GM12878 (cell line): ENCODE results near the gene C1orf74. TPM values are rescaled to one million over a fixed set of nuclear protein-coding genes. Genes with fewer than 3 reads are reported as not detected.

ENCODE experiments used
- ATAC-seq: fragments of 200-7000 bp; cut with Tn5 transposase; 3 replicates; pipeline ENCODE4 v1.9.1; 2020; ENCODE audit warnings: mild to moderate bottlenecking, moderate library complexity
- BruUV-seq: library from RNA; stranded (reverse); fragments of 400-500 nt; replicated peaks from 2 replicates; lab custom pipeline; 2021; lab: Mats Ljungman, UMichigan
- CTCF ChIA-PET: fragments of 300-600 bp; sonication (Branson Sonifier 250); formaldehyde crosslinking; extraction: SDS; loops from one replicate; lab custom pipeline; 2021; ENCODE audit warnings: inconsistent platforms; lab: Yijun Ruan, JAX
- POLR2A ChIA-PET: fragments of 350-600 bp; formaldehyde crosslinking; extraction: SDS; loops from one replicate; lab custom pipeline; 2021; ENCODE audit warnings: inconsistent platforms; lab: Charles Lee
- RAD21 ChIA-PET: fragments of 300-600 bp; sonication (Branson Sonifier 250); formaldehyde crosslinking; loops from one replicate; lab custom pipeline; 2023; ENCODE audit warnings: antibody characterized with exemption; ENCODE audit not compliant: unreplicated experiment; lab: Charles Lee
- SMC1A ChIA-PET: fragments of 300-600 bp; sonication (Branson Sonifier 250); formaldehyde crosslinking; loops from one replicate; lab custom pipeline; 2023; ENCODE audit not compliant: unreplicated experiment, uncharacterized antibody; lab: Charles Lee
- DNase-seq: peaks from one replicate; pipeline ENCODE4 v3.0.0-alpha.2; 2011; ENCODE audit warnings: low read depth, low spot score
- FAIRE-seq: peaks from 3 replicates; lab custom pipeline; 2011; peaks lifted over from hg19 to GRCh38; lab: Jason Lieb, UNC
- H2AFZ ChIP-seq: 2 replicates; pipeline ENCODE4 v1.6.0; 2011; ENCODE audit warnings: low read depth, low read length, control low read depth; ENCODE audit not compliant: control insufficient read depth
- H3K27ac ChIP-seq: 2 replicates; pipeline ENCODE4 v1.5.1; 2011; ENCODE audit warnings: control low read depth; ENCODE audit not compliant: control insufficient read depth, insufficient read depth
- H3K27me3 ChIP-seq, 2 experiments: replicated peaks in 1 of 2; 2 replicates each; pipeline versions ENCODE4 v1.6.0 to v1.6.1; 2011; ENCODE audit warnings: low read length in 1 of 2; ENCODE audit not compliant: control insufficient read depth in 2 of 2, insufficient read depth in 2 of 2
- H3K36me3 ChIP-seq, 2 experiments: 2 replicates each; pipeline ENCODE4 v1.5.1; 2011; ENCODE audit warnings: low read length in 1 of 2; ENCODE audit not compliant: control insufficient read depth in 2 of 2, insufficient read depth in 2 of 2
- H3K4me1 ChIP-seq: 2 replicates; pipeline ENCODE4 v1.6.1; 2011; ENCODE audit warnings: mild to moderate bottlenecking, low read length, moderate library complexity, mixed read lengths; ENCODE audit not compliant: control insufficient read depth, insufficient read depth
- H3K4me2 ChIP-seq: 2 replicates; pipeline ENCODE4 v1.6.0; 2011; ENCODE audit warnings: control low read depth; ENCODE audit not compliant: control insufficient read depth, insufficient read depth
- H3K4me3 ChIP-seq: fragments of 200-600 bp; sonication (generic); 2 replicates; pipeline ENCODE4 v1.5.1; 2016
- H3K79me2 ChIP-seq: 2 replicates; pipeline ENCODE4 v1.6.0; 2011; ENCODE audit warnings: low read length; ENCODE audit not compliant: control insufficient read depth, insufficient read depth
- H3K9ac ChIP-seq: 2 replicates; pipeline ENCODE4 v1.8.0; 2011; ENCODE audit warnings: low read length, control low read depth, mixed read lengths; ENCODE audit not compliant: control insufficient read depth, insufficient read depth
- H3K9me3 ChIP-seq: replicated peaks from 3 replicates; pipeline ENCODE4 v1.5.1; 2011; ENCODE audit warnings: mild to moderate bottlenecking, low read length; ENCODE audit not compliant: control insufficient read depth, insufficient read depth
- H4K20me1 ChIP-seq: 2 replicates; pipeline ENCODE4 v1.6.0; 2011; ENCODE audit not compliant: control insufficient read depth, insufficient read depth
- CEBPB ChIP-seq, 2 experiments: fragments of 150-350 bp in 1 of 2; IDR thresholded peaks; 2 replicates each; pipeline ENCODE4 v1.6.1; 2012 to 2014; ENCODE audit warnings: low read depth in 2 of 2, low read length in 2 of 2, borderline replicate concordance in 1 of 2, inconsistent platforms in 1 of 2
- CHD2 ChIP-seq: IDR thresholded peaks from 2 replicates; pipeline ENCODE4 v1.6.1; 2011; ENCODE audit warnings: low read depth, low read length, improper control_type of control experiment, borderline replicate concordance
- CUX1 ChIP-seq: IDR thresholded peaks from 2 replicates; pipeline ENCODE4 v1.6.1; 2012; ENCODE audit warnings: improper control_type of control experiment, low read depth, low read length; ENCODE audit not compliant: insufficient replicate concordance
- E2F8 ChIP-seq: fragments of 450-650 bp; IDR thresholded peaks from 2 replicates; pipeline ENCODE4 v1.6.1; 2018; ENCODE audit warnings: mild to moderate bottlenecking, low read depth, moderate library complexity; ENCODE audit not compliant: partially characterized antibody
- ESRRA ChIP-seq: IDR thresholded peaks from 2 replicates; pipeline ENCODE4 v1.6.1; 2012; ENCODE audit warnings: mild to moderate bottlenecking, low read length, improper control_type of control experiment
- IRF3 ChIP-seq: fragments of 450-650 bp; IDR thresholded peaks from 2 replicates; pipeline ENCODE4 v1.6.1; 2014; ENCODE audit warnings: mild to moderate bottlenecking
- MEF2B ChIP-seq: fragments of 450-650 bp; IDR thresholded peaks from 2 replicates; pipeline ENCODE4 v1.6.1; 2018; ENCODE audit warnings: mild to moderate bottlenecking, moderate library complexity; ENCODE audit not compliant: partially characterized antibody, poor library complexity, severe bottlenecking
- MYB ChIP-seq: fragments of 150-350 bp; IDR thresholded peaks from 2 replicates; pipeline ENCODE4 v1.6.1; 2014; ENCODE audit warnings: mild to moderate bottlenecking, low read depth, low read length, borderline replicate concordance
- RELB ChIP-seq: fragments of 450-650 bp; IDR thresholded peaks from 2 replicates; pipeline ENCODE4 v1.6.1; 2017; ENCODE audit warnings: low read depth, mild to moderate bottlenecking, moderate library complexity
- RUNX3 ChIP-seq: IDR thresholded peaks from 2 replicates; pipeline ENCODE4 v1.6.1; 2012; ENCODE audit warnings: low read length, inconsistent platforms
- SIX5 ChIP-seq: IDR thresholded peaks from 2 replicates; pipeline ENCODE4 v1.6.1; 2011; ENCODE audit warnings: mild to moderate bottlenecking, low read depth, low read length, moderate library complexity; ENCODE audit not compliant: severe bottlenecking
- SUPT20H ChIP-seq: IDR thresholded peaks from 2 replicates; pipeline ENCODE4 v1.6.1; 2011; ENCODE audit warnings: low read depth, mild to moderate bottlenecking, low read length, moderate library complexity, borderline replicate concordance; ENCODE audit not compliant: control insufficient read depth
- TARDBP ChIP-seq: IDR thresholded peaks from 2 replicates; pipeline ENCODE4 v1.6.1; 2016; ENCODE audit warnings: borderline replicate concordance
- WGBS: methylation state at CpG from one replicate; pipeline ENCODE4 v1.1.6; 2016; ENCODE audit warnings: low lambda C conversion rate; ENCODE audit not compliant: insufficient replicate concordance, insufficient coverage; ENCODE audit errors: missing lambda C conversion rate; 5-methylcytosine and 5-hydroxymethylcytosine counted together
- in situ Hi-C: fragments of 300-500 bp; cut with MboI; formaldehyde crosslinking; loops from 9 replicates; pipeline ENCODE4 v1.14.3; 2018; ENCODE audit warnings: mixed read lengths
- intact Hi-C: fragments of 100-400 bp; cut with micrococcal nuclease; formaldehyde crosslinking; loops from one replicate; pipeline ENCODE4 v1.14.2; 2022; ENCODE audit not compliant: unreplicated experiment
- polyA plus RNA-seq, 11 experiments: library from polyadenylated mRNA; depleted of rRNA in 4 of 11; unstranded in 6 of 11; stranded (reverse) in 5 of 11; fragments of >200 nt; fragmentation: Nextera tagmentation in 4 of 11; fragmentation: Illumina TruSeq in 1 of 11; extraction: Ambion mirVana in 4 of 11; extraction: Trizol in 1 of 11; gene quantifications; 1 replicate in 1 of 11; 2 replicates in 10 of 11; pipeline versions ENCODE4 v1.2.1 to v1.2.3, GENCODE V29; 2011 to 2016; ENCODE audit warnings: inconsistent platforms in 2 of 11, missing spikeins in 2 of 11, low read depth in 1 of 11
- total RNA-seq, 4 experiments: library from RNA; depleted of rRNA in 3 of 4; stranded (reverse); fragments of >200 nt in 3 of 4; fragmentation: Illumina TruSeq in 1 of 4; extraction: Trizol in 1 of 4; gene quantifications; 2 replicates each; pipeline versions ENCODE4 v1.2.1 to v1.2.3, GENCODE V29; 2013 to 2021

C1orf74 gene
- total and polyA plus RNA-seq, 10 of the 15 experiments (the other 5 are each of a cell fraction or from before 2014, with no cell fraction given), result 3.1 to 5.5 (median 3.6) TPM

- ChIA-PET RAD21 (no interaction called here), CTCF (interaction anchor here (0.6 to 7.7 kb wide), 2 partner anchors 13 to 250 kb away, joined by 5 to 78 read pairs; no protein-coding TSS in a partner anchor), SMC1A (interaction anchor here (2.5 to 7.0 kb wide), 2 partner anchors 14 to 54 kb away, joined by 6 to 49 read pairs; partner anchors contain the start of gene TRAF3IP3), POLR2A (no interaction called here)
- H2AFZ ChIP-seq, result no peak overlapping the region
- 44% methylated on average over 4 of the region's 4 CpGs for WGBS
- FAIRE-seq (no peak), ATAC-seq (no peak), DNase-seq (no peak)
- H3K36me3 ChIP-seq, result no peaks in the 10 kb centered on the region
- no peak overlapping the region for H3K9ac ChIP-seq
- BruUV-seq, result no TSS peak
- no peak overlapping the region for H3K27ac ChIP-seq
- no peak overlapping the region for H3K4me3 ChIP-seq
- H3K9me3 ChIP-seq, result no peaks in the 10 kb centered on the region
- in situ Hi-C loops (no loop called here), intact Hi-C loops (no loop called here)
- H3K4me2 ChIP-seq, result no peak overlapping the region
- H3K4me1 ChIP-seq, result no peaks in the 10 kb centered on the region
- no peaks in the 10 kb centered on the region for H3K27me3 ChIP-seq
- H4K20me1 ChIP-seq, result no peaks in the 10 kb centered on the region
- H3K79me2 ChIP-seq, result no peaks in the 10 kb centered on the region
- TF ChIP-seq MYB, result no peak
- no peak for TF ChIP-seq RUNX3
- no peak for TF ChIP-seq TARDBP
- TF ChIP-seq IRF3, result no peak
- no peak for TF ChIP-seq SIX5
- no peak for TF ChIP-seq RELB
- no peak for TF ChIP-seq CHD2
- TF ChIP-seq MEF2B, result no peak
- TF ChIP-seq E2F8, result no peak
- TF ChIP-seq CUX1, result no peak
- TF ChIP-seq SUPT20H, result no peak
- TF ChIP-seq CEBPB (IDR thresholded peaks at IDR 0.05; ENCODE audit: borderline replicate concordance in 1 of 2, low read depth in 2 of 2, low read length in 2 of 2), result no peak
- no peak for TF ChIP-seq ESRRA
These were observed 25.3 kb upstream of the C1orf74 start for GRCh38 chr1:209809611-209810010.
